H1 (cell line): ENCODE measurements around the gene KIZ. TPM values are rescaled to one million over a fixed set of nuclear protein-coding genes. Genes with fewer than 3 reads are reported as not detected.

Source experiments
- CTCF ChIA-PET: fragments of 300-600 bp; sonication (Branson Sonifier 250); formaldehyde crosslinking; loops from one replicate; lab custom pipeline; 2021; ENCODE audit not compliant: partially characterized antibody; lab: Charles Lee
- POLR2A ChIA-PET: fragments of 300-600 bp; sonication (Branson Sonifier 250); formaldehyde crosslinking; loops from one replicate; lab custom pipeline; 2021; ENCODE audit warnings: inconsistent platforms; ENCODE audit not compliant: partially characterized antibody; lab: Charles Lee
- DNase-seq, 2 experiments: peaks; one replicate each; pipeline versions ENCODE4 v3.0.0 to v3.0.0-alpha.2; 2010 to 2022; ENCODE audit warnings: low spot score in 2 of 2, low read depth in 1 of 2, mixed read lengths in 1 of 2
- FAIRE-seq: peaks from 2 replicates; lab custom pipeline; 2011; peaks lifted over from hg19 to GRCh38; lab: Jason Lieb, UNC
- H2AFZ ChIP-seq: 2 replicates; pipeline ENCODE4 v1.8.1; 2012; ENCODE audit warnings: low read length, inconsistent platforms
- H2AK5ac ChIP-seq: 2 replicates; pipeline ENCODE4 v1.6.1; 2013; ENCODE audit warnings: low read depth, low read length
- H2BK120ac ChIP-seq: replicated peaks from 2 replicates; pipeline ENCODE3; 2013; ENCODE audit warnings: low read depth, low read length, inconsistent platforms
- H2BK12ac ChIP-seq: 2 replicates; pipeline ENCODE4 v1.6.1; 2013; ENCODE audit warnings: low read depth, low read length
- H2BK15ac ChIP-seq: 2 replicates; pipeline ENCODE4 v1.6.1; 2013; ENCODE audit warnings: low read length
- H2BK20ac ChIP-seq: 2 replicates; pipeline ENCODE4 v1.6.1; 2013; ENCODE audit warnings: low read length
- H2BK5ac ChIP-seq: 2 replicates; pipeline ENCODE4 v1.6.1; 2013; ENCODE audit warnings: low read depth, low read length
- H3K14ac ChIP-seq: 2 replicates; pipeline ENCODE4 v1.6.1; 2013; ENCODE audit warnings: inconsistent platforms; ENCODE audit not compliant: insufficient read length
- H3K18ac ChIP-seq: 2 replicates; pipeline ENCODE4 v1.6.1; 2013; ENCODE audit warnings: low read length; ENCODE audit errors: extremely low read depth
- H3K23ac ChIP-seq: 2 replicates; pipeline ENCODE4 v1.6.1; 2013; ENCODE audit warnings: inconsistent platforms; ENCODE audit not compliant: insufficient read length
- H3K23me2 ChIP-seq: 2 replicates; pipeline ENCODE4 v1.6.1; 2013; ENCODE audit warnings: low read depth, low read length
- H3K27ac ChIP-seq: 2 replicates; pipeline ENCODE4 v1.6.1; 2011; ENCODE audit warnings: low read depth, low read length, inconsistent platforms
- H3K27me3 ChIP-seq, 4 experiments: replicated peaks in 1 of 4; 1 replicate in 1 of 4; 2 replicates in 3 of 4; pipeline versions ENCODE4 v1.6.1 to v1.8.1; 2011 to 2013; ENCODE audit warnings: low read length in 3 of 4, mild to moderate bottlenecking in 3 of 4, inconsistent platforms in 2 of 4, mixed read lengths in 2 of 4, moderate library complexity in 1 of 4; ENCODE audit not compliant: control insufficient read depth in 3 of 4, insufficient read depth in 3 of 4; ENCODE audit errors: extremely low read depth in 1 of 4
- H3K36me3 ChIP-seq, 4 experiments: 2 replicates each; pipeline versions ENCODE4 v1.6.1 to v1.8.1; 2011 to 2013; ENCODE audit warnings: mild to moderate bottlenecking in 4 of 4, low read length in 3 of 4, moderate library complexity in 2 of 4, control low read depth in 1 of 4, inconsistent platforms in 1 of 4; ENCODE audit not compliant: insufficient read depth in 4 of 4, control insufficient read depth in 2 of 4
- H3K4ac ChIP-seq: replicated peaks from 2 replicates; pipeline ENCODE3; 2013; ENCODE audit warnings: low read length, low read depth, mixed read lengths, inconsistent platforms; ENCODE audit not compliant: insufficient read length
- H3K4me1 ChIP-seq, 4 experiments: replicated peaks in 1 of 4; 1 replicate in 1 of 4; 2 replicates in 3 of 4; pipeline versions ENCODE4 v1.6.1 to v1.8.1; 2011 to 2013; ENCODE audit warnings: low read length in 3 of 4, inconsistent platforms in 2 of 4, mixed read lengths in 1 of 4; ENCODE audit not compliant: insufficient read depth in 4 of 4, control insufficient read depth in 3 of 4
- H3K4me2 ChIP-seq, 2 experiments: 2 replicates each; pipeline versions ENCODE4 v1.6.1 to v1.8.1; 2011 to 2013; ENCODE audit warnings: low read depth in 2 of 2, low read length in 2 of 2, control low read depth in 1 of 2, inconsistent platforms in 1 of 2, mild to moderate bottlenecking in 1 of 2; ENCODE audit not compliant: insufficient read depth in 1 of 2
- H3K4me3 ChIP-seq, 4 experiments: fragments of 200-600, 300-600 bp in 1 of 4; sonication (generic), shearing (Covaris generic), sonication (Bioruptor Twin) in 1 of 4; 2 replicates each; pipeline versions ENCODE4 v1.5.1 to v1.8.1; 2011 to 2016; ENCODE audit warnings: low read length in 4 of 4, low read depth in 3 of 4, control low read depth in 2 of 4, inconsistent platforms in 2 of 4, mild to moderate bottlenecking in 2 of 4, mixed read lengths in 1 of 4, moderate library complexity in 1 of 4; ENCODE audit not compliant: insufficient read depth in 2 of 4; ENCODE audit errors: extremely low read depth in 1 of 4
- H3K56ac ChIP-seq: replicated peaks from 2 replicates; pipeline ENCODE3; 2013; ENCODE audit warnings: low read depth, mild to moderate bottlenecking, mixed read lengths, low read length, inconsistent platforms; ENCODE audit not compliant: insufficient read length
- H3K79me1 ChIP-seq: 2 replicates; pipeline ENCODE4 v1.6.1; 2013; ENCODE audit warnings: low read depth, low read length, control low read depth
- H3K79me2 ChIP-seq, 2 experiments: 2 replicates each; pipeline versions ENCODE4 v1.6.1 to v1.8.1; 2012 to 2013; ENCODE audit warnings: low read length in 2 of 2, mild to moderate bottlenecking in 2 of 2, inconsistent platforms in 1 of 2; ENCODE audit not compliant: insufficient read depth in 2 of 2, control insufficient read depth in 1 of 2
- H3K9ac ChIP-seq, 4 experiments: replicated peaks in 1 of 4; 1 replicate in 1 of 4; 2 replicates in 3 of 4; pipeline versions ENCODE4 v1.6.1 to v1.8.1; 2011 to 2013; ENCODE audit warnings: low read depth in 3 of 4, low read length in 3 of 4, control low read depth in 2 of 4, mild to moderate bottlenecking in 2 of 4, moderate library complexity in 2 of 4, inconsistent platforms in 1 of 4; ENCODE audit errors: extremely low read depth in 1 of 4
- H3K9me3 ChIP-seq, 2 experiments: 2 replicates each; pipeline versions ENCODE4 v1.6.1 to v1.8.1; 2012 to 2013; ENCODE audit warnings: mild to moderate bottlenecking in 2 of 2, moderate library complexity in 2 of 2, control low read depth in 1 of 2, inconsistent platforms in 1 of 2, low read depth in 1 of 2, low read length in 1 of 2, mixed read lengths in 1 of 2; ENCODE audit not compliant: insufficient read depth in 2 of 2
- H4K20me1 ChIP-seq, 2 experiments: replicated peaks in 1 of 2; 2 replicates each; pipeline versions ENCODE3 to v1.8.1; 2011 to 2013; ENCODE audit warnings: inconsistent platforms in 2 of 2, low read length in 2 of 2, mild to moderate bottlenecking in 1 of 2; ENCODE audit not compliant: insufficient read depth in 2 of 2, control insufficient read depth in 1 of 2
- H4K5ac ChIP-seq: 2 replicates; pipeline ENCODE4 v1.6.1; 2013; ENCODE audit warnings: low read length, low read depth, mixed read lengths, inconsistent platforms; ENCODE audit not compliant: insufficient read length
- H4K8ac ChIP-seq: 2 replicates; pipeline ENCODE4 v1.8.0; 2013; ENCODE audit warnings: mild to moderate bottlenecking, moderate library complexity, low read length, inconsistent platforms; ENCODE audit not compliant: insufficient read depth; ENCODE audit errors: extremely low read depth
- H4K91ac ChIP-seq: replicated peaks from 2 replicates; pipeline ENCODE3; 2013; ENCODE audit warnings: low read length, mixed read lengths, inconsistent platforms; ENCODE audit not compliant: insufficient read length
- BCL11A ChIP-seq, 2 experiments: IDR thresholded peaks; one replicate each; pipeline ENCODE4 v1.6.1; 2011; ENCODE audit warnings: low read depth in 2 of 2, low read length in 2 of 2, mild to moderate bottlenecking in 2 of 2
- CEBPB ChIP-seq: IDR thresholded peaks from 2 replicates; pipeline ENCODE4 v1.6.1; 2012; ENCODE audit warnings: low read depth, low read length
- CREB1 ChIP-seq: IDR thresholded peaks from 2 replicates; pipeline ENCODE4 v1.6.1; 2012; ENCODE audit warnings: inconsistent platforms
- GABPA ChIP-seq: IDR thresholded peaks from 2 replicates; pipeline ENCODE4 v1.6.1; 2011; ENCODE audit warnings: mild to moderate bottlenecking, low read length, moderate library complexity, borderline replicate concordance; ENCODE audit not compliant: insufficient read depth
- POLR2A ChIP-seq, 2 experiments: IDR thresholded peaks; 1 replicate in 1 of 2; 2 replicates in 1 of 2; pipeline ENCODE4 v1.6.1; 2011; ENCODE audit warnings: low read depth in 2 of 2, low read length in 2 of 2, mild to moderate bottlenecking in 2 of 2; ENCODE audit errors: control extremely low read depth in 1 of 2
- RBBP5 ChIP-seq: IDR thresholded peaks from 2 replicates; pipeline ENCODE4 v1.7.1; 2012; ENCODE audit warnings: low read depth, mild to moderate bottlenecking, inconsistent platforms, low read length, moderate library complexity, borderline replicate concordance
- SP2 ChIP-seq: IDR thresholded peaks from 2 replicates; pipeline ENCODE4 v1.6.1; 2012; ENCODE audit warnings: mild to moderate bottlenecking, low read length, inconsistent platforms
- SRF ChIP-seq: IDR thresholded peaks from 2 replicates; pipeline ENCODE4 v1.6.1; 2011; ENCODE audit warnings: mild to moderate bottlenecking, low read depth, low read length, moderate library complexity
- YY1 ChIP-seq: IDR thresholded peaks from 2 replicates; pipeline ENCODE4 v1.6.1; 2011; ENCODE audit warnings: low read depth, mild to moderate bottlenecking, low read length
- WGBS, 2 experiments: shearing (Covaris generic) in 1 of 2; methylation state at CpG; one replicate each; pipeline versions ENCODE4 v1.1.6 to v1.1.7; 2013 to 2015; ENCODE audit warnings: low lambda C conversion rate in 2 of 2, mixed read lengths in 2 of 2, inconsistent platforms in 1 of 2, low coverage in 1 of 2, missing lambda C conversion rate in 1 of 2; ENCODE audit not compliant: insufficient replicate concordance in 2 of 2, insufficient coverage in 1 of 2, insufficient read length in 1 of 2; ENCODE audit errors: extremely low coverage in 1 of 2, missing lambda C conversion rate in 1 of 2; 5-methylcytosine and 5-hydroxymethylcytosine counted together
- polyA plus RNA-seq, 7 experiments: library from polyadenylated mRNA; depleted of rRNA in 3 of 7; stranded (reverse) in 5 of 7; unstranded in 2 of 7; fragments of >200 nt in 5 of 7; fragments of 200-250 nt in 2 of 7; gene quantifications; 1 replicate in 5 of 7; 2 replicates in 1 of 7; 4 replicates in 1 of 7; pipeline versions ENCODE4 v1.2.1 to v1.2.3, GENCODE V29; 2011 to 2013; ENCODE audit warnings: missing spikeins in 2 of 7, mixed read lengths in 2 of 7
- total RNA-seq: library from RNA; stranded (reverse); fragmentation: NEBNext Ultra II Directional; extraction: Animal tissue kit (Norgen Biotek cat#: 25700); gene quantifications from 2 replicates; pipeline ENCODE4 v1.2.1, GENCODE V29; 2021
- TF ChIP-seq, protein P1 (sequence below), 3 experiments: IDR thresholded peaks; 1 replicate in 2 of 3; 2 replicates in 1 of 3; pipeline versions ENCODE4 v1.5.1 to v1.6.1; 2011; ENCODE audit warnings: low read length in 3 of 3, mild to moderate bottlenecking in 3 of 3, inconsistent platforms in 2 of 3, low read depth in 1 of 3, moderate library complexity in 1 of 3; ENCODE audit not compliant: insufficient read depth in 1 of 3; ENCODE audit errors: control extremely low read depth in 1 of 3
- TF ChIP-seq, protein P2 (sequence below): IDR thresholded peaks from 2 replicates; pipeline ENCODE4 v1.6.1; 2012; ENCODE audit warnings: inconsistent platforms

KIZ gene
- total and polyA plus RNA-seq, 2 of the 8 experiments (the other 6 are each of a cell fraction or from before 2014, with no cell fraction given), result 13.0 to 51.7 TPM

DNA sequence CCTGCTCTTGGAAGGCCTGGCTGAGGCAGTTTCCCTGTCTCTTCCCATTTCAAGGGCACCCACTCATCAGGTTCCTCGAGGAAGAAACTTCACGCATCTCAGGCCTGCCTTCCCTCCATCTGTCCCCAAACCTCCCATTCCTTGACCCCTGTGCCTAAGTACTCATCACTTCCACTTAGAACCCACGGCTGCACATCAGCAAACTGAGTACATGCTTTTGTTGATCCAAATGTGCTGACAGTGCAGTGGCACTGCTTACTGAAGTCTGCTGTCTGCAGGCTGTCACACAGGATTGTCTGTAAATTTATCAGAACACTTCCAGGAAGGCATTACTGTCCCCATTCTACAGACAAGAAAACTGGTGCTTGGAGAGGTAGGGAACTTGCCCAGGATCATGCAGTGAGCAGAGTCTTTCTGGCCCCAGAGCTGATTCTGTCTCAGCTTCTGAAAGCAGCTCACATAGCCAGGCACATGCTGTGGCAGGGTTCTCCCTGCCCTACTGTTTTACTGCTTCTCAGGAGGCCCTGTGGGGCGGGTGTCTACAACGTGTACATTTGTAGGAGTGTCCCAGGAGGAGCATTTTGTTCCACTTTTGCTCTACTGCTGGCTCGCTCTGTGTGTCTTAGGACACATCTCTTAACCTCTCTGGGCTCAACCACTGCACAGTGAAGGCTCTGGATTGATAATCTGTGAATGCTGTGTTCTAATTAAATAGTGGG lies 113.1 kb downstream of the KIZ start:
- CTCF ChIA-PET, result interaction anchor here (0.6 to 5.8 kb wide), 8 partner anchors 70 to 375 kb away, joined by 3 to 90 read pairs (median 3); no protein-coding TSS in a partner anchor
- 89% methylated on average over 6 of the region's 6 CpGs; no CpG with 5 or more reads in 1 of the 2 experiments for WGBS, 2 experiments
- no peak for FAIRE-seq
- TF ChIP-seq POLR2A (IDR thresholded peaks at IDR 0.05; ENCODE audit: control extremely low read depth in 1 of 2, low read depth in 2 of 2, low read length in 2 of 2), result no peak
- TF ChIP-seq CEBPB, result no peak
- TF ChIP-seq RBBP5, result no peak
- TF ChIP-seq SRF, result no peak
- TF ChIP-seq CREB1, result no peak
- TF ChIP-seq, protein P1, sequence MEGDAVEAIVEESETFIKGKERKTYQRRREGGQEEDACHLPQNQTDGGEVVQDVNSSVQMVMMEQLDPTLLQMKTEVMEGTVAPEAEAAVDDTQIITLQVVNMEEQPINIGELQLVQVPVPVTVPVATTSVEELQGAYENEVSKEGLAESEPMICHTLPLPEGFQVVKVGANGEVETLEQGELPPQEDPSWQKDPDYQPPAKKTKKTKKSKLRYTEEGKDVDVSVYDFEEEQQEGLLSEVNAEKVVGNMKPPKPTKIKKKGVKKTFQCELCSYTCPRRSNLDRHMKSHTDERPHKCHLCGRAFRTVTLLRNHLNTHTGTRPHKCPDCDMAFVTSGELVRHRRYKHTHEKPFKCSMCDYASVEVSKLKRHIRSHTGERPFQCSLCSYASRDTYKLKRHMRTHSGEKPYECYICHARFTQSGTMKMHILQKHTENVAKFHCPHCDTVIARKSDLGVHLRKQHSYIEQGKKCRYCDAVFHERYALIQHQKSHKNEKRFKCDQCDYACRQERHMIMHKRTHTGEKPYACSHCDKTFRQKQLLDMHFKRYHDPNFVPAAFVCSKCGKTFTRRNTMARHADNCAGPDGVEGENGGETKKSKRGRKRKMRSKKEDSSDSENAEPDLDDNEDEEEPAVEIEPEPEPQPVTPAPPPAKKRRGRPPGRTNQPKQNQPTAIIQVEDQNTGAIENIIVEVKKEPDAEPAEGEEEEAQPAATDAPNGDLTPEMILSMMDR (IDR thresholded peaks at IDR 0.05; ENCODE audit: control extremely low read depth in 1 of 3, insufficient read depth in 1 of 3, low read depth in 1 of 3, low read length in 3 of 3), result no peak
- TF ChIP-seq YY1, result no peak
- TF ChIP-seq GABPA, result no peak
- TF ChIP-seq, protein P2, sequence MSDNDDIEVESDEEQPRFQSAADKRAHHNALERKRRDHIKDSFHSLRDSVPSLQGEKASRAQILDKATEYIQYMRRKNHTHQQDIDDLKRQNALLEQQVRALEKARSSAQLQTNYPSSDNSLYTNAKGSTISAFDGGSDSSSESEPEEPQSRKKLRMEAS, result no peak
- TF ChIP-seq SP2, result no peak
- TF ChIP-seq BCL11A (IDR thresholded peaks at IDR 0.05; ENCODE audit: low read depth in 2 of 2, low read length in 2 of 2), result no peak

More for the DNA sequence above, 113.1 kb downstream of the KIZ start:
- H3K79me1 ChIP-seq, result no peaks in the 10 kb centered on the region; the same call in 1 of the 2 replicates
- no peak overlapping the region for H3K27ac ChIP-seq
- peaks cover 0 to 12% (median 10%) of the 10 kb centered on the region in 4 experiments; a peak in 3 of 7 replicates for H3K4me1 ChIP-seq
- no peaks in the 10 kb centered on the region for H3K23me2 ChIP-seq
- H4K5ac ChIP-seq, result no peak overlapping the region
- H3K23ac ChIP-seq, result no peak overlapping the region
- no peak overlapping the region for H2BK120ac ChIP-seq
- H3K56ac ChIP-seq, result no peak overlapping the region
- H2BK20ac ChIP-seq, result no peak overlapping the region
- H3K4me3 ChIP-seq, result no peak overlapping the region
- H2AFZ ChIP-seq, result no peak overlapping the region
- no peaks in the 10 kb centered on the region for H3K27me3 ChIP-seq
- H3K4me2 ChIP-seq, result no peak overlapping the region
- no peak overlapping the region for H4K8ac ChIP-seq
- H4K20me1 ChIP-seq, result no peaks in the 10 kb centered on the region
- H3K14ac ChIP-seq, result no peak overlapping the region
- no peak overlapping the region for H2AK5ac ChIP-seq
- H2BK5ac ChIP-seq, result no peak overlapping the region
- no peak for DNase-seq
- no peak overlapping the region for H3K18ac ChIP-seq
- no peak overlapping the region for H4K91ac ChIP-seq
- POLR2A ChIA-PET, result no interaction called here
- H3K9ac ChIP-seq, result no peak overlapping the region
- no peaks in the 10 kb centered on the region for H3K79me2 ChIP-seq
- no peak overlapping the region for H3K4ac ChIP-seq
- H3K9me3 ChIP-seq, result no peaks in the 10 kb centered on the region
- no peak overlapping the region for H2BK15ac ChIP-seq
- H3K36me3 ChIP-seq, result no peaks in the 10 kb centered on the region; a peak in 1 of 8 replicates
- no peak overlapping the region for H2BK12ac ChIP-seq
